Bronchial epithelial cell (primary cell): ENCODE data around the gene ATAD3B. TPM values are rescaled to one million over a fixed set of nuclear protein-coding genes. Genes with fewer than 3 reads are reported as not detected.

ENCODE experiments used
- DNase-seq: peaks from one replicate; pipeline ENCODE4 v3.0.0-alpha.2; 2010; ENCODE audit warnings: low read depth
- FAIRE-seq: peaks from 2 replicates; lab custom pipeline; 2011; peaks lifted over from hg19 to GRCh38; lab: Jason Lieb, UNC
- H3K27me3 ChIP-seq: 2 replicates; pipeline ENCODE4 v1.5.1; 2011; ENCODE audit warnings: low read length; ENCODE audit not compliant: control insufficient read depth, insufficient read depth
- H3K36me3 ChIP-seq: 2 replicates; pipeline ENCODE4 v1.5.1; 2011; ENCODE audit warnings: low read length; ENCODE audit not compliant: control insufficient read depth, insufficient read depth
- H3K4me3 ChIP-seq: 2 replicates; pipeline ENCODE4 v1.5.1; 2011; ENCODE audit warnings: mild to moderate bottlenecking, low read depth, low read length, control low read depth
- CTCF ChIP-seq: IDR thresholded peaks from 2 replicates; pipeline ENCODE4 v1.5.1; 2011; ENCODE audit warnings: mild to moderate bottlenecking, moderate library complexity, low read length, control low read depth, inconsistent platforms; ENCODE audit not compliant: insufficient read depth, severe bottlenecking
- total RNA-seq: library from RNA; depleted of rRNA; stranded (reverse); fragments of >200 nt; gene quantifications from 2 replicates; pipeline ENCODE4 v1.2.1, GENCODE V29; 2014

ATAD3B gene
- total RNA-seq, 1 donor from 2014 or later = 24.7 TPM

GRCh38 chr1:1534401-1535154 is 63.0 kb downstream of the ATAD3B start:
- Histone ChIP-seq H3K36me3 (peaks cover 2% of the 10 kb centered on the region), H3K4me3 (no peak overlapping the region), H3K27me3 (no peaks in the 10 kb centered on the region)
- DNase-seq (no peak), FAIRE-seq (no peak)
- no peak for TF ChIP-seq CTCF

- FAIRE-seq = no peak
- no peak overlapping the region for H3K4me3 ChIP-seq
Measured at GRCh38 chr1:1535201-1536018, 63.8 kb downstream of the ATAD3B start.

GRCh38 chr1:1536019-1536937 is 64.7 kb downstream of the ATAD3B start:
- no peak for TF ChIP-seq CTCF
- no peak for DNase-seq
- peaks cover under 1% of the 10 kb centered on the region for H3K36me3 ChIP-seq
- FAIRE-seq = no peak
- no peak overlapping the region for H3K4me3 ChIP-seq
- no peaks in the 10 kb centered on the region for H3K27me3 ChIP-seq

More at GRCh38 chr1:1535201-1536018, 63.8 kb downstream of the ATAD3B start:
- H3K27me3 ChIP-seq = no peaks in the 10 kb centered on the region
- DNase-seq = no peak
- no peaks in the 10 kb centered on the region for H3K36me3 ChIP-seq
- TF ChIP-seq CTCF = no peak

GRCh38 chr1:1536938-1537546 is 65.5 kb downstream of the ATAD3B start:
- H3K36me3 ChIP-seq = peaks cover 2% of the 10 kb centered on the region
- no peak for FAIRE-seq
- H3K27me3 ChIP-seq = no peaks in the 10 kb centered on the region
- no peak for TF ChIP-seq CTCF
- no peak for DNase-seq
- H3K4me3 ChIP-seq = no peak overlapping the region

GRCh38 chr1:1537626-1538250 is 66.2 kb downstream of the ATAD3B start:
- FAIRE-seq = peak; percentile 93
- Histone ChIP-seq H3K4me3 (no peak overlapping the region), H3K36me3 (peaks cover 3% of the 10 kb centered on the region), H3K27me3 (no peaks in the 10 kb centered on the region)
- no peak for DNase-seq
- TF ChIP-seq CTCF = no peak
